ENCODE measurements around the gene SVIL. TPM values are rescaled to one million over a fixed set of nuclear protein-coding genes. Genes with fewer than 3 reads are reported as not detected.

The SVIL gene
- total RNA-seq, 1 experiment from 2014 or later: 147 TPM

DNA sequence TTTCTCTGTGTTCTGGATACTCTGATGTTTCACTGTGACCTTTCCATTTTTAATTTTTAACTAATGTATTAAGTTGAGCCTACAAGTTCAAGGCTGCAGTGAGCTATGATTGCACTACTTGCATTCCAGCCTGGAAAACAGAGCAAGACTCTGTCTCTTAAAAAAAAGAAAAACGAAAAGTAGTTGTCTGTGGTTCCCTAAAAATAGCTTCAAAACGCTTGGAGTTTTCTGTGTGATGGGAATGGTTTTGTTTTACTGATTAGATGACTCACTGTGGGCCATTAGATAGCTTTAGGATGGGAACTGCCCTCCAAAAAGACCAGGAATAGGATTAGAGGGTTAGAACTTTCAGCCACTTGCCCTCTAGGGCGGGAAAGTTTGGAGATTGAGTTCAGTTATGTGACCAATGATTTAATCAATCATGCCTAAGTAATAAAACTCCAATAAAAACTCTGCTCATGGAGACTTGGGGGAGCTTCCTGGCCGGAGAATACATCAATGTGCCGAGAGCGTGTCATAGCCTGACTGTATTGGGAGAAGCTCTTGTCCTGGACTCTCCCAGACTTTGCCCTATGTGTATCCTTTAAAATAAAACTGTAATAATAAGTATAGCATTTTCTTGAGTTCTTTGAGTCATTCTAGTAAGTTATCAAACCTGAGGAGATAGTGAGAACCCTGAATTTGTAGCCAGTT, 198.8 kb downstream of the SVIL start:
- no peaks in the 10 kb centered on the region for H3K27me3 Mint-ChIP-seq (ENCODE audit: unreplicated experiment)
- peaks cover 7% of the 10 kb centered on the region for H3K4me1 Mint-ChIP-seq (ENCODE audit: low read depth, unreplicated experiment)
- no TSS peak for BruUV-seq (replicated peaks)
- H3K4me3 Mint-ChIP-seq (ENCODE audit: low read depth, unreplicated experiment): no peak overlapping the region
- H3K27ac Mint-ChIP-seq (ENCODE audit: unreplicated experiment): no peak overlapping the region
- H3K9me3 Mint-ChIP-seq (ENCODE audit: low read depth, unreplicated experiment): peaks cover 14% of the 10 kb centered on the region
- no peak for DNase-seq
- intact Hi-C loops (cut with micrococcal nuclease; ENCODE audit: unreplicated experiment): no loop called here
- CTCF ChIA-PET: no interaction called here
- TF ChIP-seq, protein P1, sequence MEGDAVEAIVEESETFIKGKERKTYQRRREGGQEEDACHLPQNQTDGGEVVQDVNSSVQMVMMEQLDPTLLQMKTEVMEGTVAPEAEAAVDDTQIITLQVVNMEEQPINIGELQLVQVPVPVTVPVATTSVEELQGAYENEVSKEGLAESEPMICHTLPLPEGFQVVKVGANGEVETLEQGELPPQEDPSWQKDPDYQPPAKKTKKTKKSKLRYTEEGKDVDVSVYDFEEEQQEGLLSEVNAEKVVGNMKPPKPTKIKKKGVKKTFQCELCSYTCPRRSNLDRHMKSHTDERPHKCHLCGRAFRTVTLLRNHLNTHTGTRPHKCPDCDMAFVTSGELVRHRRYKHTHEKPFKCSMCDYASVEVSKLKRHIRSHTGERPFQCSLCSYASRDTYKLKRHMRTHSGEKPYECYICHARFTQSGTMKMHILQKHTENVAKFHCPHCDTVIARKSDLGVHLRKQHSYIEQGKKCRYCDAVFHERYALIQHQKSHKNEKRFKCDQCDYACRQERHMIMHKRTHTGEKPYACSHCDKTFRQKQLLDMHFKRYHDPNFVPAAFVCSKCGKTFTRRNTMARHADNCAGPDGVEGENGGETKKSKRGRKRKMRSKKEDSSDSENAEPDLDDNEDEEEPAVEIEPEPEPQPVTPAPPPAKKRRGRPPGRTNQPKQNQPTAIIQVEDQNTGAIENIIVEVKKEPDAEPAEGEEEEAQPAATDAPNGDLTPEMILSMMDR (IDR thresholded peaks at IDR 0.05; ENCODE audit: unreplicated experiment): no peak
- no peaks in the 10 kb centered on the region for H3K36me3 Mint-ChIP-seq (ENCODE audit: insufficient read depth, unreplicated experiment)

DNA sequence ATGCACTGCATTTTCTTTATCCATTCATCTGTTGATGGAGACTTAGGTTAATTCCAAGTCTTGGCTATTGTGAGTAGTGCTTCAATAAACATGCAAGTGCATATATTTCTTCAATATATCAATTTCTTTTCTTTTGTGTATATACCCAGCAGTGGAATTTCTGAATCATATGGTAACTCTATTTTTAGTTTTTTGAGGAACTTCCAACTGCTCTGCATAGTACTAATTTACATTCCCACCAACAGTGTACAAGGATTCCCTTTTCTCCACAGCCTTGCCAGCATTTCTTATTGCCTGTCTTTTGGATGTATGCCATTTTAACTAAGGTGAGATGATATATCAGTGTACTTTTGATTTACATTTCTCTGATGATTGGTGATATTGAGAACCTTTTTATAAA, 200.7 kb downstream of the SVIL start:
- TF ChIP-seq, protein P1 (IDR thresholded peaks at IDR 0.05; ENCODE audit: unreplicated experiment): no peak
- Mint-ChIP-seq H3K36me3 (ENCODE audit: insufficient read depth, unreplicated experiment) (no peaks in the 10 kb centered on the region), H3K9me3 (ENCODE audit: low read depth, unreplicated experiment) (peaks cover 13% of the 10 kb centered on the region), H3K4me3 (ENCODE audit: low read depth, unreplicated experiment) (no peak overlapping the region), H3K27me3 (ENCODE audit: unreplicated experiment) (no peaks in the 10 kb centered on the region), H3K4me1 (ENCODE audit: low read depth, unreplicated experiment) (peaks cover 5% of the 10 kb centered on the region), H3K27ac (ENCODE audit: unreplicated experiment) (no peak overlapping the region)
- BruUV-seq (replicated peaks): no TSS peak
- CTCF ChIA-PET: no interaction called here
- intact Hi-C loops (cut with micrococcal nuclease; ENCODE audit: unreplicated experiment): no loop called here
- no peak for DNase-seq

DNA sequence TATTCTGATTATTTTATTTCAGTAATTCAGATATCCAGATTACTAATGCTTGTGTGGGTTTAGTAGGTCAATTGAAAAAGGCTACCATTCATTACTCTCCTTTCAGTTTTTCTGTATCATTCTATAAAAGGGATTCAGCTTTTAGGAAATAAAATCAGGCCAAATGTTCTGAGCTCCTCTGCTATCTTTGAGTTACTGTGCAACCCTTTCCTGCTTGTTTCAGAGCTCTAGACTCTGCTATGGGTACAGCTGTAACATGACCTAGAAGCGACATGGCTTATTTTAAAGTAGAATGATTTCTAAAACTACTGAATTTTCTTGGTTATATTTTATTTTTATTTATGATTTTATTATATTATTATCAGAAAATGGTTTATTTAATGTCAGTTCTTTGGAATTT, 203.1 kb downstream of the SVIL start:
- H3K4me1 Mint-ChIP-seq (ENCODE audit: low read depth, unreplicated experiment): no peaks in the 10 kb centered on the region
- H3K9me3 Mint-ChIP-seq (ENCODE audit: low read depth, unreplicated experiment): peaks cover under 1% of the 10 kb centered on the region
- no peak overlapping the region for H3K27ac Mint-ChIP-seq (ENCODE audit: unreplicated experiment)
- H3K27me3 Mint-ChIP-seq (ENCODE audit: unreplicated experiment): no peaks in the 10 kb centered on the region
- intact Hi-C loops (cut with micrococcal nuclease; ENCODE audit: unreplicated experiment): no loop called here
- no peaks in the 10 kb centered on the region for H3K36me3 Mint-ChIP-seq (ENCODE audit: insufficient read depth, unreplicated experiment)
- TF ChIP-seq, protein P1 (IDR thresholded peaks at IDR 0.05; ENCODE audit: unreplicated experiment): no peak
- no peak overlapping the region for H3K4me3 Mint-ChIP-seq (ENCODE audit: low read depth, unreplicated experiment)
- BruUV-seq (replicated peaks): no TSS peak
- CTCF ChIA-PET: no interaction called here
- no peak for DNase-seq

DNA sequence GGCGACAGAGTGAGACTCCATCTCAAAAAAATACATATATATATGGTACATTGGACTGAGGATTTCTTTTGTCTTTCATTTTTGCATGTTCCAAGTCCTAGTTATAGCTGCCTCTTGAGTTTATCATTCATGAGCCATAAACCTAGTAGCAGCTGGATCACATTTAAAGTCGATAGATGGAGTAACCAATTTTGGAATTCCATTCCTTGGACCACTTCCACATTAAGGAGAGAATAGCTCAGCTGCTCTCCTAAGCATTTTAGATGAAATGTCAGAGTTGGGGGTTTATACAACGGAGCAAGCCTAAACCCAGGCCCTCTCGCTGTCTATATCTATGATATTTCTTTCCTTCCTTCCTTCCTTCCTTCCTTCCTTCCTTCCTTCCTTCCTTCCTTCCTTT, 204.7 kb downstream of the SVIL start:
- H3K4me3 Mint-ChIP-seq (ENCODE audit: low read depth, unreplicated experiment): no peak overlapping the region
- TF ChIP-seq, protein P1 (IDR thresholded peaks at IDR 0.05; ENCODE audit: unreplicated experiment): no peak
- no peaks in the 10 kb centered on the region for H3K9me3 Mint-ChIP-seq (ENCODE audit: low read depth, unreplicated experiment)
- no peaks in the 10 kb centered on the region for H3K4me1 Mint-ChIP-seq (ENCODE audit: low read depth, unreplicated experiment)
- intact Hi-C loops (cut with micrococcal nuclease; ENCODE audit: unreplicated experiment): no loop called here
- no peaks in the 10 kb centered on the region for H3K36me3 Mint-ChIP-seq (ENCODE audit: insufficient read depth, unreplicated experiment)
- no TSS peak for BruUV-seq (replicated peaks)
- DNase-seq: no peak
- CTCF ChIA-PET: interaction anchor here (0.7 kb wide), 1 partner anchor 215 kb away, joined by 5 read pairs; no protein-coding TSS in a partner anchor
- H3K27me3 Mint-ChIP-seq (ENCODE audit: unreplicated experiment): no peaks in the 10 kb centered on the region
- H3K27ac Mint-ChIP-seq (ENCODE audit: unreplicated experiment): no peak overlapping the region

Measured in Calu3 (cell line).